Measurements from ENCODE around the gene LYRM4. TPM values are rescaled to one million over a fixed set of nuclear protein-coding genes. Genes with fewer than 3 reads are reported as not detected.

The LYRM4 gene
- total RNA-seq, 4 donors from 2014 or later = 6.3 to 13.7 (median 7.8) TPM

- Histone ChIP-seq H3K27ac (no peak overlapping the region), H3K4me1 (no peaks in the 10 kb centered on the region), H3K36me3 (no peaks in the 10 kb centered on the region), H3K9me3 (no peaks in the 10 kb centered on the region), H3K27me3 (no peaks in the 10 kb centered on the region), H3K4me3 (no peak overlapping the region)
- no peak for DNase-seq
- TF ChIP-seq CTCF (IDR thresholded peaks at IDR 0.05) = no peak
- no peak for TF ChIP-seq POLR2A (IDR thresholded peaks at IDR 0.05)
Measured at GRCh38 chr6:5073992-5074391, 186.8 kb downstream of the LYRM4 start.

GRCh38 chr6:5072440-5072839 lies 188.3 kb downstream of the LYRM4 start:
- H3K9me3 ChIP-seq = no peaks in the 10 kb centered on the region
- H3K4me1 ChIP-seq = no peaks in the 10 kb centered on the region
- H3K4me3 ChIP-seq = no peak overlapping the region
- TF ChIP-seq CTCF (IDR thresholded peaks at IDR 0.05) = no peak
- TF ChIP-seq POLR2A (IDR thresholded peaks at IDR 0.05) = no peak
- H3K36me3 ChIP-seq = no peaks in the 10 kb centered on the region
- no peaks in the 10 kb centered on the region for H3K27me3 ChIP-seq
- H3K27ac ChIP-seq = no peak overlapping the region
- DNase-seq = no peak

GRCh38 chr6:5071216-5071615 lies 189.5 kb downstream of the LYRM4 start:
- Histone ChIP-seq H3K4me1 (no peaks in the 10 kb centered on the region), H3K4me3 (no peak overlapping the region), H3K27ac (no peak overlapping the region), H3K9me3 (no peaks in the 10 kb centered on the region), H3K36me3 (no peaks in the 10 kb centered on the region), H3K27me3 (no peaks in the 10 kb centered on the region)
- TF ChIP-seq CTCF (IDR thresholded peaks at IDR 0.05) = no peak
- no peak for TF ChIP-seq POLR2A (IDR thresholded peaks at IDR 0.05)
- DNase-seq = no peak

- DNase-seq = no peak
- H3K4me1 ChIP-seq = no peaks in the 10 kb centered on the region
- TF ChIP-seq CTCF (IDR thresholded peaks at IDR 0.05) (no peak), POLR2A (IDR thresholded peaks at IDR 0.05) (no peak)
- no peak overlapping the region for H3K27ac ChIP-seq
- H3K27me3 ChIP-seq = no peaks in the 10 kb centered on the region
- no peak overlapping the region for H3K4me3 ChIP-seq
- no peaks in the 10 kb centered on the region for H3K36me3 ChIP-seq
- no peaks in the 10 kb centered on the region for H3K9me3 ChIP-seq
Measured at GRCh38 chr6:5068153-5068751, 192.5 kb downstream of the LYRM4 start.

GRCh38 chr6:5067305-5067704 lies 193.4 kb downstream of the LYRM4 start:
- no peak for DNase-seq
- Histone ChIP-seq H3K36me3 (no peaks in the 10 kb centered on the region), H3K4me1 (no peaks in the 10 kb centered on the region), H3K27me3 (no peaks in the 10 kb centered on the region), H3K4me3 (no peak overlapping the region), H3K9me3 (no peaks in the 10 kb centered on the region), H3K27ac (no peak overlapping the region)
- TF ChIP-seq POLR2A (IDR thresholded peaks at IDR 0.05) (no peak), CTCF (IDR thresholded peaks at IDR 0.05) (no peak)
